NCI-H2171 treated with DMSO at 0.1 percent for 48 hours (cell line): ENCODE results near the gene LRRC1.

Experiments used
- DNase-seq: peaks from one replicate; lab custom pipeline; 2025; lab: John Stamatoyannopoulos, UW

The LRRC1 gene

DNA sequence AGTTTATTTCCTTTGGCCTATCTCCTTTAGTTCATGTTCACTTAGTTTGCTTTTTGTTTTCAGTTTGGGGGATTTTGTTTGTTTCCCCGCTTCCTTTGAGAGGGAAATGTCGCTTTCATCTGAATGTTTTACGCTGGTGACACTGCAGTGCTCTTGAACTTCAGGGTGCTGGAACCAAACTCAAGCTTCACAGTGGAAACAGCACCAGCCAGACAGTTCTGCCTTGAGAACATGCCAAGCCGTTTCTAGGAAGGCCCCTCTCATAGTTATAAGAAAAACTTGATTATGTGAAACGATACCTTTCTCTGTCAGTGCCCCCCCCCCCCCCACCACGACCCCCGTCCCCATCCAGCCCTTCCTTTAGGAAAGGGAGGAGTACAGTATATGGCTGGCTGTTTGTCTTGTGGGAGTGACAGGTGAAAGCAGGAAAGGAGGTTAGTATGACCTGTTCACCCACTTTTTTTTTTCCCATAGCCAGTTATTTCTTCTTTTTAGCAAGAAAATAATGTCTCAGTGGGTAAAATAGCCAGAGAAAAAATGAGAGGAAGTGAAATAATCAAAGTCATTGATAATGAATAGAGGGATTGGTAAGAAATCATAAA is 130.1 kb downstream of the LRRC1 start:
- DNase-seq, result no peak

DNA sequence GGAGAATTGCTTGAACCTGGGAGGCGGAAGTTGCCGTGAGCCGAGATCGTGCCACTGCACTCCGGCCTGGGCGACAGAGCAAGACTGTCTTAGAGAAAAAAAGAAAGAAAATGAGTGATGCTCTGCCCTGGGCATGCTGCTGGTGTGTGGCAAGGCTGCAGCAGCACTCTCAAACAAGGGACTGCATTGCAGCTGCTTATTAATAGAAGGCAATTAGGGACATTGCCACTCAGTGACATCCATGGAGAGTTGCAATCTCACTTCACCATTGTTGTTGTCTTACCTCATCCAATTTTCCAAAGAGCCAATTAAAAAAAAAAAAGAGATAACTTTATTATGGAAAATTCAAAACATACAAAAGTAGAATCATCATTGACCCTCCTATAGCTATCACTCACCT is 131.1 kb downstream of the LRRC1 start:
- DNase-seq, result peak; percentile 9

DNA sequence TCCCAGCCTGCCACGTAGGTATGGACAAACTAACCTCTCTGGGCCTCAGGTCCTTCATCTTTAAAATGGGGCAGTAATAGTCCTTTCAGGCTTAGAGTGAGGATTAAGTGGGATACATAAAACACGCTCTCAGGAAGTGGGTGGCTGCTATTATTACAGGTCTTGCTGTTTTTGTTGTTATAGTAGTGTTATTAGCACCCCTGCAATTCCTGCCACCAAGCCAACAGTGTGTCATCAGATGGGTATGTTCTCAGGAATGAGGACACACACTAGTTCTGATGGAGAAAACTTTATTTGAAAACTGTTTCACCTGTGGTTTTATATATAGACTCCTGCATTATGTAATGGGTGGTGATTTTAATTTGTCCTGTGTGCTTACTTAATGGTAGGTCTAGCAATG is 131.7 kb downstream of the LRRC1 start:
- DNase-seq, result no peak

DNA sequence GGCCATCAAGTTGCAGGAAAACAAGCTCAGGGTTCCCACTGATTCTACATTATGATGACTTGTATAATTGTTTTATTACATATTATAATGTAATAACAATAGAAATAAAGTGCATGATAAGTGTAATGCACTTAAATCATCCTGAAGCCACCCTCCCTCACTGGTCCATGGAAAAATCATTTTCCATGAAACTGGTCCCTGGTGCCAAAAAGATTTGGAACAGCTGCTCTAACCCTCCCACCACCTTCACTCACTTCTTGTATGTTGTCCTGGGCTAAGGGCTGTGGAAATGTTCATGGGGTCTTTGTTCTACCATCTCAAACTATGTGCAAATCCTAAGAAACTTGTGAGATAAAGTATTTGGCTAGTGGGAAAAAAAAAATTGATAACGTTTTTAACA is 133.8 kb downstream of the LRRC1 start:
- DNase-seq, result peak; percentile 35

DNA sequence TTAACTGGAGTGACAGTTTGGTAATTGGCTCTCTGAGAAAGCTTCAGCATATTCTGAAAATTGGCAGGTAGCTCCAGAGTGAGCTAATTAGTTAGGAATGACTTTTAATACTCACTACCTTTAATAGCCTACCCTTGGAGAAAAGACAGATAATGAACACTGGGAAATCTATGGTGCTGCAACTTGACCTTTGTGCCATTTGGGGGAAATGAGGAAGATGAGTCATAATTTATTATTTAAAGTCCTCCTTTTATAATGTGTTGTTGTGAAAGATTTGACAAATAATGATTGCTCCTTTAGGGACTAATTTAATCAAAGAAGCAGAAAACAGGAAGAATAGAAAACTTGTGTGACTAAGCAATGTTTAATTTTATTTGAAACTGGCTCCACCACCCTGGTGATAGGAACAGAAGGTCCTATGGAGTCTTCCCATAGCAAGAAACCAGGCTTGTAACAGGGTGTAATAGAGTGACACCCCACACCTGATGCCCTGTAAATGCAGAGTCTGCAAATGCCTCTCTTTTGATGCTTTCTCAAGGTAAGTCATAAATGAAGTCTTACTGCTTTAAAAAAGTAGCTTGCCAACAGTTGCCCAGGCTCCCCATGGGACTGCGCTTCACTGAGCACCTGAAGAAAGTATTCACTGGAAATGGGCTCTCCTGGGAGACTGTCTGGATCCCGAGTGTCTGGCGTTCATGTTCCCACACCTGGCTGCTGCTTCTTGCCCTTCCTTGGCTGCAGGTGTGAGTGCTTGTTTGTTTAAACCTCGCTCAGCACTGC is 134.4 kb downstream of the LRRC1 start:
- DNase-seq, result peak; percentile 94

DNA sequence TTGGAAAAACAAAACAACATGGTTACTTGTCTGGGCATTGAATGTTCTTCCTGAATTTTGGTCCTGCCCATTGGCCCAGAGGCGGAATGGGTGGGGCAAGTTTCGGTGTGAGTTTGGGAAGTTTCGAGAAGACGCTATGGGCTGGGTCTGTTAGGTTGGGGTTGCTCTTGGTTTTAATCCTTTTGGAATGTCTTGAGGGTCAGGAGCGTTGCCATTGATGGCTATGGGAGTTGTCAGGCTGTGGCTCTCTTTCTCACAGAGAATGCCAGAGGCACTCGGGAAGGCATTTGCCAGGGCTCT is 135.0 kb downstream of the LRRC1 start:
- DNase-seq, result no peak

DNA sequence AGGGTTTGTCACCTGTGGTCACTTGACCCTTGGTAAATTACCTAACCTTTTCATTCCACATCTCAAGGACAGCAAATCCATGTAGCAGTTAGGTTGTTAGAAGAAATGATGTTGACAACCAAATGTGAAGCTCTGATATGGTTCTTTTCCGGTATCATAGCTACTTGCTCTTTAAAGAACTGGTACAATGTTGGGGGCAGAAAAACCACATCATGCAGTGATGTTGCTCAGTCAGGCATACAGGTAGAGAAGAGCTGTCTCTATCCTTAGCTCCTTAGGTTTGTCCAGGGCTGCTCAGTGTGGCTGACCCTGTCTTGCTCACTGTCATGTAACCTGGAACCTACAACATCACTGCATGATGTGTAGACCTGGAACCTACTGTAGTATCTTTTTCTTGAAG is 135.5 kb downstream of the LRRC1 start:
- DNase-seq, result no peak

DNA sequence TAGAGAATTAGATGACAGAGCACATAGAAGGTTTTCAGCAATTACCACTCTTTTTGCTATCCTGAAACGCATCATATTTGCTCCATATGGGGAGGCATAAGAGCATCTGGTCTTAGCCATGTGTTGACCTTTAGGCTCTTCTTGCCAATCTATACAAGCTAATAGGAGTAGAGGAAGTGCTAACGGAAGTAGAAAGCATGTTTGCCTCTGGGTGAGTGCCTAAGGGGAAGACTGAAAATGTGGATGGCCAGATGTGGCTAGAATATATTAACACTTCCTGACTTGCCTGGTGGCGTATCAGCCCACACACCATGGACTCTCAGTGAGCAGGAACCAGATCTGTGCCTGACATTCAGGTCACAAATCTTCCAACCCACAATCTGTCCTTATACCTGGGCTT is 136.3 kb downstream of the LRRC1 start:
- peak; percentile 42 for DNase-seq

DNA sequence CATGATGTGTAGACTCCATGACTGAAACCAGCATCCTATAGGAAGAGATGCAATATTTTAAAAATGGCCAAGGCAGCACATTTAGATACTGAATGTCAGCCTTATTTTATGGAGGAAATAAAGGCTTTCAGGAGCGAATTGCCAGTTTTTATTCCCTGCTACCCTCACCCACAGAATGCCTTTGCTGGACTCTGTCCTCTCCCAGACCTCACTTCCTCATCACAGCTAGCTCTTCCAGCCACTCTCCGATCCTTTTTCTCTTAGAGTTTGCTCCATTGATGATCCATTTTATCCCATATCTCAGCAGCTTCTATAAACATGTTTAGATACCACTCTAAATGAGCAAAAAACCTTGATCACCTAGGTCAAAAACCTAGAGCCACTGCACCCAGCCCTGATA is 137.7 kb downstream of the LRRC1 start:
- DNase-seq, result no peak

DNA sequence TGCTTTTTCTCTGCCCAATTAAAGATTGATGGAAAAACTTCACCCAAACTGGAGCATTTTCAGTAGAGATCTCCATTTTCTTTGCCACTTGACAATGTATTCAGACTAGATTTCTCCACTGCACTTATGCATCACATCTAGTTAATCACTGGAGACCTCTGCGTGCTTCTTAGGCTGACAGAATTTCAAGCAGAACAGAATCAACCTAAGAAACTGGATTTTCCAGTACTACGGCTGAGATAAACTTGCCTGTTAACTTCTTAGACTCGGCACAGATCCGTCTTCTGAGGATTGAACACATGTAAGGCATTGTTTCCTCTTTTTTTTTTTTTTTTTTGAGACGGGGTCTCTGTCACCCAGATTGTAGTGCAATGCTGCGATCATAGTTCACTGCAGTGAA is 139.2 kb downstream of the LRRC1 start:
- no peak for DNase-seq

DNA sequence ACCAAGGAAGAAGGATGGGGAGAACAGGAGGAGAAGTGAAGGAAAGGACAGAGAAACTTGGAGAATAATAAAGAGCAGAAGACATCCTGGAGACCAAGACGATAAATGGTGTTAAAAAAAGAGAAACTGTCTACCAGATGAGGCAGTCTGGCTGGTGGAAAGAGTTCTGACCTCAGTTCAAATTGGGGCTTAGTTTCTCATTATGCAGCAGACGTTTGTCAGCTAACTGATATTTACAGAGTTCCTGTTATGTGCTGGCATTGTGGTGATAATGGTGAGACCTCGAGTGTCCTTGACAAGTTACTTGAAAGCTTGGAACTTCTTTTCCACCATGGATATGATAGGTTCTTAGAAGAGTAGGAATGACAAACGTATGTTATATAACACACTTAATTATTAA is 142.7 kb downstream of the LRRC1 start:
- no peak for DNase-seq

DNA sequence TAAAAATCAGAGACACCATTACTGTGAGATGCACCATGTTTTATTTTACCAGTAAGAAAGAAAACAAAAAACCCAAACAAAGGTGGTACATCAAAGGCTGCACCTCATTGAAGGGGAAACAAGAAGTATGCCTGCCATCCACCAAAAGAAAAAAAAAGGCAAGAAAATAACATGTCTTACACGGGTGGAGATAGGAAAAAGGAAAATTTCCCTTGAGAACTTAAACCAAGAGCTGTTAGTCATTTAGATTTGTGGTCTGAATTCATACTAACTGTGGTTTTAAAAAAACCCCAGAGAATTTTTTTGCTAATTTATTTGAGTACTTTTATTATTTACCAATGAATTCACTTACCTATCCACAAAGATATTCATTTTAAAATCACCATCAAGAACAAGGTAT is 144.0 kb downstream of the LRRC1 start:
- DNase-seq, result no peak

DNA sequence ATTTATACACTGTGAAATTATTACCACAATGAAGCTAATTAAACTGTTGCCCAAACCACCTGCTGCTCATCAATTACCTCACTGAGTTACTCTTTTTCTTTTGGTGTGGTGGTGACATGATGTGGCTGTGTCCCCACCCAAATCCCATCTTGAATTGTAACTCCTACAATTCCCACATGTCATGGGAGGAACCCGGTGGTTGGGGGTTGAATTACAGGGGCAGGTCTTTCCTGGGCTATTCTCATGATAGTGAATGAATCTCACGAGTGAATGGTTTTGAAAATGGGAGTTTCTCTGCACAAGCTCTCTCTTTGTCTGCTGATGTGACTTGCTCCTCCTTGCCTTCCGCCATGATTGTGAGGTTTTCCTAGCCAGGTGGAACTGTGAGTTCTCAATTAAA is 145.0 kb downstream of the LRRC1 start:
- DNase-seq, result no peak

DNA sequence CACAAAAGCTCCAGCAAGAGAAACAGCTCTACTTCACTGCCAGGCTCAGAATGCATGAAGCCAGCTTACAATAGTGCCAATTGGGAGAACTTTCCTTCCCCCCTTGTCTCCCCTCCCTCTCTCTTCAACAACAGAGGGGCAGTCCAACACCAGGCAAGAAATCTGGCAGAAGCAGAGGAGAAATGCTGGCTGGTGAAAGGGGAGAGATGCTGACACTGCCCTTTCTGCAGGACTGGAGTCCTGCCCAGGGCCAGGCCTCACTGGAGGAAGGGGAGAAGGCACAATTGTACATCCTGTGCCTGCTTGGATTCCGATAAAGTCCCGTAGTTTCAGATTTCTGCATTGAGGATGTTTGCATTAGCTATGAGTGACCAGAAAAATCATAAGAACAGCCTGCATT is 148.6 kb downstream of the LRRC1 start:
- DNase-seq, result no peak

DNA sequence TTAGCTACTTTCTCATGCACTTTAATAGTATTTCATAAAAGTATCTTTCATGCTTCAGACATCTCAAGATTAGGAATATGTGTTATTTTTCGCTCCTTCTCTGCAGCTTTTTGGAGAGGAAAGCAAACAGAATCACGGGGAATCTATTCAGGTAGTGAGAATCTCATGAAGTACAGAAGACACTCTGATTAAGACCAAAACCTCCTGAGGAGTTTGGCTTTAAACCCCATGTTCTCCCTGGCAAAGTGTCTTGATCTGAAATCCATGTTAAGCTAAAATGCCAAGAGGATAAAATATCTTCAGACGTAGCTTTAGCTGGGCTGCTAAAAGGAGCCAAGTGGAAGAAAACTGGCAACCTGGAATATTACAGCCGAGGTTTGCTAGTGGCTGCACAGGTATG is 149.3 kb downstream of the LRRC1 start:
- no peak for DNase-seq

DNA sequence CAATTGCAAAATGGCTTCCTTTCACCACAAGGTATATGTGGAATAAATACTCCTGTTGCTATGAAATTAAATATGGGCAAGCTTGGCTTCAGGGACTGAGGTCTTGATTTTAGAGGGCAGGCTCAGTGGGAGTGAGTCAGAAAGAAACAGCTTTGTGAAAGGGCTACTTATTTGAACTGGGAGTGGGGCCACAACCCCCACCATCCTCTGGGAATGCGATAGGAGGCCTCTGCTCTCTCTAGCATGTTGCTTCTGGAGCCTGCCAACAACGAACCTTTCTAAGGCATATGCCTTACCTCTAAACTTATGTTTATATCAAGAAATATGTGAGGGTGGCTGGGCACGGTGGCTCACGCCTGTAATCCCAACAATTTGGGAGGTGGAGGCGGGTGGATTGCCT is 149.7 kb downstream of the LRRC1 start:
- no peak for DNase-seq

DNA sequence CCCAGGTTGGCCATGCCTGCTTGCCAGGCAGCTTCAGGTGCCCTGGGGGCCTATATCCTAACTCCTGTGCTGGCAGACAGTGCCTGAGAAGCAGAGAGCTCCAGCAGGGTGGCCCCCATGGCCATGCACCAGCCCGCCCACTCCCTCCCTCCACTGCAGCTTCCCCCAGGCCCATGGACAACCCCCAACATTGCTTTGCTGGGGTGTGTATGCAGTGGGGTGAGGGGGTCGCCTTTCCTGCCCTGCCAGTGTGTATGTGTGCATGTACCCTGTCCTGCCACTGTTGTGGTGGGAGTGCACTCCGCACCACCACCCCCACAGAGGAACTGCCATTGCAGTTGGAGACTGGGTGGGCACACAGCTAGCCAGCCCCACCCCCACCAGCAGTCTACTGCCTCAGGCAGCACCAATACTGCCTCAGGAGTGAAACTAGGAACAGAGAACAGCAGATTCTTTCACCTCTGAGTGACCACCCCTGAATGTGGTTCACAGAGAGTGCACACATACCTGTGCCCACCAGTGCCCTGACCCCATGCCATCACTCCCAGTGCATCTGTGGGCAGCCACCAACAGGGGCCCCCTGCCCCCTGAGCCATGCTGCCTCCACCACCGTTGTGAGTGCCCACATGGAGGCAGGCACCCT is 151.1 kb downstream of the LRRC1 start:
- DNase-seq, result no peak

DNA sequence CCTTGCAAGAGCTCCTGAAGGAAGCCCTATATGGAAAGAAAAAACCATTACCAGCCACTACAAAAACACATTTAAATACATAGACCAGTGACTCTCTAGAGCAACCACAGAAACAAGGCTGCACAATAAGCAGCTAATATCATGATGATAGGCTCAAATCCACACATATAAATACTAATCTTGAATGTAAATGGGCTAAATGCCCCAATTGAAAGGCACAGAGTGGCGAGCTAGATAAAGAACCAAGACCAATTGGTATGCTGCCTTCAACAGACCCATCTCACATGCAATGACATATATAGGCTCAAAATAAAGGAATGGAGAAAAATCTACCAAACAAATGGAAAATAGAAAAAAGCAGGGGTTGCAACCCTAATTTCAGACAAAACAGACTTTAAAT is 153.0 kb downstream of the LRRC1 start:
- DNase-seq, result no peak

DNA sequence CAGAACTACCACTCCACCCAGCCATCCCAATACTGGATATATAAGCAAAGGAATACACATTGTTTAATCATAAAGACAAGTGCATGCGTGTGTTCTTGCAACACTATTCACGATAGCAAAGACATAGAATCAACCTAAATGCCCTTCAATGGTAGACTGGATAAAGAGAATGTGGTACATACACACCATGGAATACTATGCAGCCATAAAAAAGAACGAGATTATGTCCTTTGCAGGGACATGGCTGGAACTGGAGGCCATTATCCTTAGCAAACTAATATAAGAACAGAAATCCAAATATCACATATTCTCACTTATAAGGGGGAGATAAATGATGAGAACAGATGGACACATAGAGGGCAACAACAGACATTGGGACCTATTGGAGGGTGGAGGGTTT is 156.6 kb downstream of the LRRC1 start:
- DNase-seq, result no peak

DNA sequence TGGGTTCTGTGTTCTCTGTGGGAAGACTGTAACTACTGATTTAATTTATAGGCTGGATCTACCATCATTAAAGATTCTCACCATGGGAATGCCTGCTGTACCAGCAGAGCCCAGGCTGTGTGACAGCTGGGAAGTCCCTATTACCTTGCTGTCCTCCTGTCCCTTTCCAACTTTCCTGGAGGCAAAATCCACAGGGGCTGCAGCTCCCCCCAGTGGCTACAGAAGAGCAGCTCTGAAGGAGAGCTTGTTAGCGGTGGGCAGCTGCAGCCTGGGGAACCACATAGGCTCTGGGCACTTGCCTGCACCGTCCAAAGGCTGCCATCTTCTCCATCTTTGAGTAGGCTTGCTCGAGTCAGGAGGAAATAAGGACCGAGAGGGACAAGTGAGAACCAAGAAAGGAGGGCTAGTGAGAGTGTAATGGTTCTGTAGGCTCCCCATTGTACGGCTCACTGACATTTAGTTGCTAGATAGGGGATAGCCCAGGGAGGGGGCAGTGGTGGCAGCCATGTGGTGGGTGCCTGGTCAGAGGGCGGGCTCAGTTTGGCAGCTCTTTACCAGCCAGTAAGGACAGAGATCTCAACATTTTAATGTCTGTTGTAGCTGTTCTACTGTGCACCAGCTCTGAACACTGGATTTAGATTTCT is 161.4 kb downstream of the LRRC1 start:
- peak; percentile 77 for DNase-seq

DNA sequence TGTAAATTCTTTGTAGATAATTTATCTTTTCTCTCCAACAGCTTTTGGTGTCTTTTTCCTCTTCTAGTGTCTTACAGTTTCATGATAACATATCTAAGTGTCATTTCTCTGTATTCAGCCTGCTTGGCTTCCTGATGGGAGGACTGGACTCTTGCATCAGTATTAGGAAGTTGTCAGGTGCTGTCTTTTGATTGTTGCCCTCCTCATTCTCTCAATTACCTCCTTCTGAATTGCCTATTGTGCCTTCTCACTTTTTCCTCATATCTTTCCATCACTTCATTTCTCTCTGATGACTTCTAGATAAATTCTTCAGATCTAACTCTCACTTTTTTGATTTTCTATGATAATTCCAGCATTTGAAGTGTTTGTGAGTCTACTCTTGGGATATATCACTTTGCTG is 162.0 kb downstream of the LRRC1 start:
- no peak for DNase-seq

DNA sequence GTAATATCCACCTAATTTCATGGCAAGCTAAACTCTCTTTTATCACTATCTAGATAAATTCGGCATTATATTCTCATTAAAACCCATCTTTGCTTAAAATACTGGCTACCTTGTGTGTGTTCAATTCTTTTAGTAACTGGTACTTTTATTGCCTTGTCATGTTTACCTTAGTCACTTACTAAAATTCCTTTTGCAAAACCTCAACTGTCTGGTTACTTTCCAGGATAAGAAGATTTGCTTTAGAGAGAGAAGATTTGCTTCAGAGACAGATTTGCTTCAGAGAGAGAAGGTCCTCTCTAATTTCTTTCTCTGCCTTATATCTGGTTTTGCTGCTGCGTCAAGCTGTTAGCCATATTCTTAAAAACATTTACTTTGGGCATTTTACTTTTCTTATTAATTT is 164.9 kb downstream of the LRRC1 start:
- no peak for DNase-seq

DNA sequence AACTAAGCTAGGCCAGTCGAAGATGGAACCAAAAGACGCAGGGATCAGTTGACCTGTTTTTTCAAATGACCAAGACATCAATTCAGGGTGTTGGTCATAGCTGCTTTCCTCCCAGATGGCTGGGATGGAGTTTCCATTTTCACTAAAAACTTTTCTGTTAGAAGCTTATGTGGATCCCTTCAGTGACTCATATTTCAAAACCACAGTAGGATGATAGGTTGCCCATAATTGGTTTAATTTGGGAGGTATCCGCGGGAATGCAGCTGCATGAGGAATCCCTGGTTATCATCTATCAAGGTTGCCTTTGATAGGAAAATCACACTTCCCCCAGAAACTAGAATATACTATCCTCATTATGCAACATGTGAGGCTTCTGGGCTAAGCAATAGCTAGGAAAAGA is 165.5 kb downstream of the LRRC1 start:
- DNase-seq, result no peak
